Neural crest cell (in vitro differentiated cells): ENCODE measurements around the gene ACAT1. TPM values are rescaled to one million over a fixed set of nuclear protein-coding genes. Genes with fewer than 3 reads are reported as not detected.

ENCODE experiments used
- DNase-seq: peaks from one replicate; pipeline ENCODE4 v3.0.0; 2021; ENCODE audit warnings: low read depth, mixed read lengths, low spot score
- H3K27ac Mint-ChIP-seq: one replicate; pipeline ENCODE4 v1.8.0; 2021; ENCODE audit warnings: mild to moderate bottlenecking, mixed read lengths; ENCODE audit not compliant: unreplicated experiment
- H3K27me3 Mint-ChIP-seq: 2 replicates; pipeline ENCODE4 v1.8.0; 2021; ENCODE audit warnings: low read depth, mild to moderate bottlenecking, mixed read lengths
- H3K36me3 Mint-ChIP-seq: 2 replicates; pipeline ENCODE4 v1.8.0; 2021; ENCODE audit warnings: low read depth, mild to moderate bottlenecking, mixed read lengths
- H3K4me1 Mint-ChIP-seq: 2 replicates; pipeline ENCODE4 v1.8.0; 2021; ENCODE audit warnings: mixed read lengths
- H3K4me3 Mint-ChIP-seq: one replicate; pipeline ENCODE4 v1.8.0; 2021; ENCODE audit warnings: mild to moderate bottlenecking, mixed read lengths
- H3K9me3 Mint-ChIP-seq: 2 replicates; pipeline ENCODE4 v1.8.0; 2021; ENCODE audit warnings: mixed read lengths
- CTCF ChIP-seq: fragments of 200-600 bp; sonication (generic); conservative IDR thresholded peaks from 2 replicates; pipeline ENCODE4 v1.5.0; 2021; ENCODE audit warnings: antibody characterized with exemption, mild to moderate bottlenecking
- total RNA-seq: library from RNA; stranded (reverse); gene quantifications from 2 replicates; pipeline ENCODE4 v1.2.1, GENCODE V29; 2021

Gene ACAT1
- total RNA-seq, 1 donor from 2014 or later: 45.6 TPM

DNA sequence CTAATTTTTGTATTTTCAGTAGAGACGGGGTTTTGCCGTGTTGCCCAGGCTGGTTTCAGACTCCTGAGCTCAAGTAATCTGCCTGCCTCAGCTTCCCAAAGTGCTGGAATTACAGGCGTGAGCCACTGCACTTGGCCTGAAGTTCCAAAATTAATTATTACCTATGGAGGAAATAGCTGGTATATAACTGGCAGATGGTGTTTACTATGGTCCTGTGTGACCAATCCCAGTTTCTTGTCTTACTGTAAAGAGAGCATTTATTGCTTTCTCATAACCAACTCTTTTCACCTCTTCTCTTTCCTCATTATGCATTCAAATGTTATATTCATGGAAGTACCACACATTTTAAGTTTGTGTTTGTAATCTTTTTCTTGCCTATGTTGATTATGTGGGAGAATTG is 24.2 kb upstream of the ACAT1 start:
- no peaks in the 10 kb centered on the region for H3K4me1 Mint-ChIP-seq
- H3K27me3 Mint-ChIP-seq: no peaks in the 10 kb centered on the region
- no peak for DNase-seq
- peaks cover 7% of the 10 kb centered on the region for H3K36me3 Mint-ChIP-seq
- H3K27ac Mint-ChIP-seq: no peak overlapping the region
- H3K9me3 Mint-ChIP-seq: no peaks in the 10 kb centered on the region
- no peak for TF ChIP-seq CTCF
- H3K4me3 Mint-ChIP-seq: no peak overlapping the region

DNA sequence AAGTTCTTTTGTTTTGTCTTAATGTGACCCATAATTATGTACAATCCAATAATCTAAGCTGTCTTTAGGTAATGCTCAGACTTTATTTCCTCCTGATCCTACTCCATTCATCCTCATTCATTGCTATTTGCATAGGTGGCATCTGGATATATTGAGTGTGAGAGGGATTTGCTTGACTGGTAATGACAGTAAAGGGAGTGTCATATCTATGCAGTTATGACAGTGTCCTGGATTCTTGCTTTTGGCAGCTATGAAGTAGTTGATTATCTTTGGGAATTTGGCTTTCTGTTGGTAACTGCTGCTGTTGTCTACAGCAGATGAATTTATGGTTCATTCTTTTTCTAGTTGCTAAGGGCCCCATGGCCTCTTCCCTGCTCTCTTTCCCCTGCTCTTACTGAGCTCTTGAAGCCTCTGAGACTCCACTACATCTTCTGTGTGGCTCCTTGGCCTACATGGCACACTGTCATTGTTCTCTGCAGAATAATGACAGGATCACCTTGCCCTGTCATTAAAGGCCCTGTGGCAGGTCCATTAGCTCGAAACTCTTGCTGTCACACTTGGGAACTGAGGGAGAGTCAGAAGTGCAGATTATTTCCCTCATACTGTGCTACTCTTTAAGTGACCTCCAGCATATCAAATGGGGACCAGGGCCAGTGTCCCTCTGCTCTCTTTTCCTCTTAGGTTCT is 20.1 kb upstream of the ACAT1 start:
- Mint-ChIP-seq H3K27ac (no peak overlapping the region), H3K36me3 (peaks cover 2% of the 10 kb centered on the region), H3K27me3 (no peaks in the 10 kb centered on the region), H3K9me3 (no peaks in the 10 kb centered on the region), H3K4me3 (no peak overlapping the region), H3K4me1 (no peaks in the 10 kb centered on the region)
- no peak for DNase-seq
- TF ChIP-seq CTCF: no peak

DNA sequence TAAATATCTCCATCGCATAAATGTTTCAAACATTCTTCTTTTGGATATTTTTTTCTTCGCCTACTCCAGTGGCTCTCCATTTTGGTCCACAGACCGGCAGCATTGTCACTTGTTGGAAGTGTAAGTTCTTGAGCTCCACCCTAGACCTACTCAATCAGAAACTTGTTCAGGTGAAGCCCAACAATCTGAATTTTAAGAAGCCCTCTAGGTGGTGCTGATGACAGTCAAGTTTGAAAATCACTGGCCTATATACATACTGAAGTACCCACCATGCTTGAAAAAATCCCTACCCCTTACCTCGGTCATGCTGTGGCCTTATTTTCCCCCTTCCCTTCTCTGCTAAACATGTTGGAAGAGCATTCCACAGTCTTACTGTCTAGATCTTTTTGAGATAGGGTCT is 10.2 kb upstream of the ACAT1 start:
- no peak for TF ChIP-seq CTCF
- Mint-ChIP-seq H3K27ac (no peak overlapping the region), H3K27me3 (no peaks in the 10 kb centered on the region), H3K4me1 (peaks cover 17% of the 10 kb centered on the region), H3K4me3 (no peak overlapping the region), H3K36me3 (peaks cover 9% of the 10 kb centered on the region), H3K9me3 (no peaks in the 10 kb centered on the region)
- DNase-seq: no peak

GRCh38 chr11:108112057-108112456 is 9.3 kb upstream of the ACAT1 start:
- Mint-ChIP-seq H3K36me3 (peaks cover 9% of the 10 kb centered on the region), H3K4me1 (peaks cover 17% of the 10 kb centered on the region), H3K27me3 (no peaks in the 10 kb centered on the region), H3K9me3 (no peaks in the 10 kb centered on the region), H3K4me3 (no peak overlapping the region), H3K27ac (no peak overlapping the region)
- no peak for DNase-seq
- TF ChIP-seq CTCF: no peak

DNA sequence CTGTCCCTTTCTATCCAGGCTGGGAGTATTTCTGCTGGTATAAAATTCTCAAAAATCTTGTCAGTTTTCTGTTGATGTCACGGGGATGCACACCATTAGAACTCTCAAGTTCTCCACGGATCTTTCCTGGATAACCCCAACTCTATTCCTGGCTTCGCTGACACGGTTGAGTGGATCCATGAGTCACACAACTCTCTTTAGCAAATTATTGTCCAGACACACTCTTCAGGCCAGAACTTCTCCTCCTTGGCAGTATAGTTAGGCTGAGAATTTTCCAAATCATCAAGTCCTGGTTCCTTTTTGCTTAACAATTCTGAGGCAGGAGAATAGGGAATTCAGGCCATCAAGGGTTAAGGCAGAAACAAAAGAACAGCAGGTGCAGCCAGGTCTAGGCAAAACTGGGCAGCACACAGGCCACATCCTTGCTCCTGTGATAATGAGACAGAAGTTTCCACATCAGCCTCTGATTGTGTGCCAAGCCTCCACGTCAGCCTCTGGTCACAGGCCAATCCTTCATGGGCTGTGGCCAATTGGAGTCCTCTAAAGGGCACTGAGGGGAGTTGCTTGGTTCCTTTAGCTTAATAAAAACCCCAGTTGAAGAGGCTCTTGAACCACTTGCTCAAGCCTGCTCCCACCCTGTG is 5.7 kb upstream of the ACAT1 start:
- Mint-ChIP-seq H3K36me3 (peaks cover 9% of the 10 kb centered on the region), H3K4me3 (no peak overlapping the region), H3K9me3 (no peaks in the 10 kb centered on the region), H3K27me3 (no peaks in the 10 kb centered on the region), H3K4me1 (peaks cover 17% of the 10 kb centered on the region), H3K27ac (no peak overlapping the region)
- no peak for DNase-seq
- TF ChIP-seq CTCF: no peak
